Activated T-helper 1 cell treated with anti-CD3 and anti-CD28 coated beads, Interleukin-2, amount 50 U/mL, for 16 hours (primary cell): ENCODE results near the gene CCDC85A.

ENCODE experiments used
- DNase-seq, 2 donors: peaks; one replicate each; pipeline ENCODE4 v3.0.0-alpha.2; 2020; ENCODE audit warnings: low read depth in 1 of 2, low spot score in 1 of 2

Gene CCDC85A

GRCh38 chr2:56192664-56193305 is 9.0 kb downstream of the CCDC85A start:
- no peak for DNase-seq

- no peak for DNase-seq
These were observed 11.8 kb downstream of the CCDC85A start for GRCh38 chr2:56195563-56195962.

DNA sequence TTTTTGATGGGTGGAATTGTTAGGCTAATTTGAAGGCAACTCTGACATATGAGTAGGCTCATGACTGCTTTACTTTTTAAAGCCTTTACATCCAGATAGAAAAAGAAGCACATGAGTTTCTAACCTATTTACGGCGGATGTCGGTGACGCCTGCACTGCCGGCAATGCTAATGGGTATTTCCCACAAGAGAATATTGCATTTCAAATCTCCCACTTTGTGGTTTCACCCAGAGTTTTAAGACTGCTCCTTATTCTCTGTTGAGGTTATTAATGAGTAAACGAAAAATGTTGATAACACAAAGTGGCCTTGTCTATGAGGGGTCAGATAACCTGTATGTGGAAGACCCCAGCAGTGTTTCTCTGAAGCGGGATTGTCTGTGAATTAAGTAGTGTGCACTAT is 14.0 kb downstream of the CCDC85A start:
- DNase-seq = no peak

DNA sequence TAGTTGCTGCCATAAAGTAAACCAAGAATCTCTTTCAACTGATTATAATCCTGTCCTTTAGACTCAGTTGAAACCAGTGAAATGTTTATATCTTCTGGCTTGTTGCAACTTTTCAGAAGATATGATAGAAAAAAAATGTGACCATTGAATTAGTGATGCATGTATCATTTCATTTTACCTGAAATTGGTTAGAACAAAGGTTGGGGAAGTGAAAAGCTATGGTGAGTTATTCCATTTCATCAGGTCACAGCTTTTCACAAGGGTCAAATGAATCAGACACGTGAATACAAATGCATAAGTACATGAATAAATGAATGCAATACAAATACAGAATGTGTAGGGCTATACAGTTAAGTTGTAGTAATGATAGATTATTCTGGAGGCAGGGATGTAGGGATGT is 15.1 kb downstream of the CCDC85A start:
- no peak for DNase-seq

GRCh38 chr2:56199492-56199891 is 15.7 kb downstream of the CCDC85A start:
- no peak for DNase-seq

- no peak for DNase-seq
These were observed 18.8 kb downstream of the CCDC85A start for GRCh38 chr2:56202381-56203121.

DNA sequence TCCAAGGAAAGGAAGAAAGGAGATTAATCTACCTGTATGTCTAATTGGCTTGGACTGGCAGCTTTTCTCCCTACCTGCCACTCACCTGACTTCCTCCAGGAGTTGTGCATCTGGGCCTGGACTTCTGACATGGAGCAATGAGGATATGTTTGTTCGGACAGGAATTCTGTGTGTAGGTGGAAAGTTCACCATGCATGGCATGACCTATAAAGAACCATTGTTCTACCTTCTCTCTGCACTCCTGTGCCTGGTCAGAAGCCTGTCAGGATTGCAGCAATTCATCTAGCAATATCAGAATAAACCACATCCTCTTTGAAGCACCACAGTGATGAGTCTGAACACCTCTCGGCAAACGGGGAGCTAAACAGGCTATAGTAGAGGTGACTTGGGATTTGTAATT is 20.8 kb downstream of the CCDC85A start:
- DNase-seq = no peak

GRCh38 chr2:56206250-56206649 is 22.5 kb downstream of the CCDC85A start:
- no peak for DNase-seq

- no peak for DNase-seq
These were observed 24.0 kb downstream of the CCDC85A start for GRCh38 chr2:56207760-56208159.

DNA sequence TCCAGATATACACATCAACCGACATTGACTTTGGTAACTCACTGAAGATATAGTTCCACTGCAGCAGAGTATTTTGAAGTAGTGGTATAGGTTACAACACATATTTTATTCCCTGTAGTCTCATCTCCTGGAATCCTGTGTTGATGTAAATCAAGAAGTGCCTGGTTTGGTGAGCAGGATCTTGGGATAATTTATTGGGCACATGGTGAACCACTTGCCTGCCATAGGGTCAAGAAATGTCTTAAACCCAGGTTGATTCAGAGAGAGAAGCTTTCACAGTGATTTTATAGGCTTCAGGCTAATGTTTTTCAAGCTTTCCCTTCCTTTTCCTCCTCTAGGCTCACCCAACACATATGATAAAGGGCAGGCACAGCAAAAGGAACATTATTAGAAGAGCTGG is 24.6 kb downstream of the CCDC85A start:
- no peak for DNase-seq

GRCh38 chr2:56209701-56210100 is 25.9 kb downstream of the CCDC85A start:
- DNase-seq = no peak

DNA sequence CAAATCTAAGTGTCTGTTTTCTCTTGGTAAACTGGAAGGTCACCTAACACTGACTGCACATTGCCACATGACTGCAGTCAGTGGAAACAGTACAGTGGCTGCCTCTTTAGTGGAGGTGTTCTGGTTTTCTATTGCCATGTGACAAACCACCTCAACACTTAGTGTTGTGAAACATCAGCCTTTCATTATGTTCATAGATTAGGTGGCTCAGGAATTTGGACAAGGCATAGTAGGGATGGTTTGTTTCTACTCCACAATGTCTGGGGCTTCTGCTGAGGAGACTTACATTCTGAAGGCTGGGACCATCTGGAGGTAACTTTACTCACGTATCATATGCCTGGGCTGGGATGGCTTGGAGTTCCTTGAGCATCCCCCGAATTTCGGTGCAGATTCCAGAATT is 26.5 kb downstream of the CCDC85A start:
- no peak for DNase-seq

- DNase-seq = no peak
These were observed 27.3 kb downstream of the CCDC85A start for GRCh38 chr2:56211048-56211447.

DNA sequence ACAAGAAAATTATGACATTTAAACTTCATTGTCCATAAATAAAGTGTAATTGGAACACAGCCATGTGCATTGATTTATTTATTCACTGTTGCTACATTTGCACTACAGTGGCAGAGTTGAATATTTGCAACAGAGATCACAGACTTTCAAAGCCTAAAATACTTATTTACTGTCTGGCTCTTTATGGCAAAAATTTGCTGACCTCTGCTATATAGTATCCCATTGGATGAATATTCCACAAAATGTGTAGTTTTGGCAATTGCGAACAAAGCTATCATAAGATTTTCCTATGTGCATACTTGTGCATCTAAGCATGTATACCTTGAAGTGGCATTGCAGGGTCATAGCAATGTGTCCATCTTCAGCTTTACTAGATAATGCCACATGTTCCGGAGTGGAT is 32.1 kb downstream of the CCDC85A start:
- DNase-seq = no peak

DNA sequence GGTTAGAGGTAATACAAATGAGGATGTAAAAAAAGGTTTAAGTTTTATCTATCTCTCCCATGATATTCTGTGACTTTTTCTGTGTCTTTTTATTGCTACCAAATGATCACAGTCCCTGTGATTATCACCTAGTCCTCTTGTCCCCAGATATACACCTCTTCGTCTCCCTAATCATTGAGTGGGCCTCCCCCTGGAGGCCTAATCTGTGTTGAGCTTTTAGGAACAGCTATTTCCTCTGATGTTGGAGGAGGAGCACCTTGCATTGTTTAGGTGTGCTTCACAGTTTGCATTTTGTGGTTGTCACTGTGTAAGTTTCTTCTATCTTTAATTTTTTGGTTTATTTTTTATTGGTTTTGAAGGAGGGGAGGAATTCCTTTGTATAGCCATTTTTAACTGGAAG is 33.3 kb downstream of the CCDC85A start:
- no peak for DNase-seq

- DNase-seq = no peak
These were observed 38.7 kb downstream of the CCDC85A start for GRCh38 chr2:56222481-56222880.

GRCh38 chr2:56224316-56224715 is 40.5 kb downstream of the CCDC85A start:
- no peak for DNase-seq

GRCh38 chr2:56227811-56228210 is 44.0 kb downstream of the CCDC85A start:
- DNase-seq = no peak

GRCh38 chr2:56229397-56230060 is 45.7 kb downstream of the CCDC85A start:
- no peak for DNase-seq

- DNase-seq = no peak
These were observed 46.4 kb downstream of the CCDC85A start for GRCh38 chr2:56230156-56230555.

- DNase-seq = no peak
These were observed 47.6 kb downstream of the CCDC85A start for GRCh38 chr2:56231361-56231760.

GRCh38 chr2:56232912-56233311 is 49.1 kb downstream of the CCDC85A start:
- no peak for DNase-seq
